Karpas-422 (cell line): ENCODE measurements around the gene NECAP2. TPM values are rescaled to one million over a fixed set of nuclear protein-coding genes. Genes with fewer than 3 reads are reported as not detected.

ENCODE experiments used
- DNase-seq: peaks from one replicate; pipeline ENCODE4 v3.0.0-alpha.2; 2015
- H2AFZ ChIP-seq: fragments of 200-600 bp; sonication (generic); 2 replicates; pipeline ENCODE4 v1.6.1; 2014; ENCODE audit warnings: antibody characterized with exemption, low read length, mixed read lengths
- H3K27ac ChIP-seq: fragments of 200-600 bp; sonication (generic); 2 replicates; pipeline ENCODE4 v1.5.1; 2014; ENCODE audit warnings: mild to moderate bottlenecking, low read length, moderate library complexity
- H3K27me3 ChIP-seq: fragments of 200-600 bp; sonication (generic); 2 replicates; pipeline ENCODE4 v1.6.1; 2014; ENCODE audit warnings: low read length, mixed read lengths
- H3K36me3 ChIP-seq: fragments of 200-600 bp; sonication (generic); 2 replicates; pipeline ENCODE4 v1.6.1; 2014; ENCODE audit warnings: low read length, mixed read lengths; ENCODE audit not compliant: insufficient read depth
- H3K4me1 ChIP-seq: fragments of 200-600 bp; sonication (generic); 2 replicates; pipeline ENCODE4 v1.6.1; 2014; ENCODE audit warnings: mild to moderate bottlenecking, low read length, mixed read lengths
- H3K4me2 ChIP-seq: fragments of 200-600 bp; sonication (generic); 2 replicates; pipeline ENCODE4 v1.6.1; 2014; ENCODE audit warnings: low read length, low read depth, mild to moderate bottlenecking; ENCODE audit not compliant: poor library complexity, severe bottlenecking
- H3K4me3 ChIP-seq: fragments of 200-600 bp; sonication (generic); 2 replicates; pipeline ENCODE4 v1.5.1; 2014; ENCODE audit warnings: mild to moderate bottlenecking, antibody characterized with exemption, low read length, mixed read lengths
- H3K79me2 ChIP-seq: fragments of 200-600 bp; sonication (generic); 2 replicates; pipeline ENCODE4 v1.6.1; 2014; ENCODE audit warnings: mild to moderate bottlenecking, low read length, mixed read lengths
- H3K9ac ChIP-seq: fragments of 200-600 bp; sonication (generic); 2 replicates; pipeline ENCODE4 v1.6.0; 2014; ENCODE audit warnings: low read length
- H3K9me2 ChIP-seq: fragments of 200-600 bp; sonication (generic), shearing (Covaris generic); replicated peaks from 2 replicates; pipeline ENCODE4 v1.6.0; 2014; ENCODE audit warnings: mild to moderate bottlenecking, low read length, moderate library complexity; ENCODE audit not compliant: insufficient read depth
- H3K9me3 ChIP-seq: fragments of 300-700, 200-600 bp; sonication (generic); 2 replicates; pipeline ENCODE4 v1.6.1; 2014; ENCODE audit warnings: low read length, mixed read lengths
- H4K20me1 ChIP-seq: fragments of 200-600 bp; sonication (generic); 2 replicates; pipeline ENCODE4 v1.6.1; 2014; ENCODE audit warnings: mild to moderate bottlenecking, antibody characterized with exemption, low read length, low read depth; ENCODE audit not compliant: insufficient read depth
- total RNA-seq: library from RNA; depleted of rRNA; stranded (reverse); fragments of >200 nt; shearing (Covaris generic); gene quantifications from 2 replicates; pipeline ENCODE4 v1.2.3, GENCODE V29; 2014; ENCODE audit warnings: low replicate concordance

Gene NECAP2
- total RNA-seq, 1 experiment from 2014 or later: 54.9 TPM

GRCh38 chr1:16420424-16421118 is 20.0 kb upstream of the NECAP2 start:
- Histone ChIP-seq H3K36me3 (no peaks in the 10 kb centered on the region), H3K4me3 (no peak overlapping the region), H3K9me3 (no peaks in the 10 kb centered on the region), H3K79me2 (no peaks in the 10 kb centered on the region), H3K9ac (no peak overlapping the region), H3K4me1 (peaks cover 4% of the 10 kb centered on the region), H3K27me3 (no peaks in the 10 kb centered on the region), H3K4me2 (no peak overlapping the region), H2AFZ (no peak overlapping the region), H3K9me2 (no peaks in the 10 kb centered on the region), H3K27ac (no peak overlapping the region), H4K20me1 (no peaks in the 10 kb centered on the region)
- no peak for DNase-seq

GRCh38 chr1:16421201-16421600 is 19.3 kb upstream of the NECAP2 start:
- H3K4me2 ChIP-seq: no peak overlapping the region
- no peaks in the 10 kb centered on the region for H3K9me2 ChIP-seq
- no peak overlapping the region for H3K27ac ChIP-seq
- H3K27me3 ChIP-seq: no peaks in the 10 kb centered on the region
- no peak for DNase-seq
- H4K20me1 ChIP-seq: no peaks in the 10 kb centered on the region
- no peak overlapping the region for H3K9ac ChIP-seq
- H3K79me2 ChIP-seq: no peaks in the 10 kb centered on the region
- no peak overlapping the region for H2AFZ ChIP-seq
- H3K36me3 ChIP-seq: no peaks in the 10 kb centered on the region
- peaks cover 4% of the 10 kb centered on the region for H3K4me1 ChIP-seq
- H3K4me3 ChIP-seq: no peak overlapping the region
- no peaks in the 10 kb centered on the region for H3K9me3 ChIP-seq

- DNase-seq: no peak
- Histone ChIP-seq H3K9me2 (no peaks in the 10 kb centered on the region), H3K9me3 (no peaks in the 10 kb centered on the region), H3K4me3 (no peak overlapping the region), H4K20me1 (no peaks in the 10 kb centered on the region), H3K4me2 (no peak overlapping the region), H3K4me1 (peaks cover 4% of the 10 kb centered on the region), H3K36me3 (no peaks in the 10 kb centered on the region), H2AFZ (no peak overlapping the region), H3K27me3 (no peaks in the 10 kb centered on the region), H3K79me2 (no peaks in the 10 kb centered on the region), H3K9ac (no peak overlapping the region), H3K27ac (no peak overlapping the region)
These were observed 18.5 kb upstream of the NECAP2 start for GRCh38 chr1:16422041-16422440.

- H3K4me2 ChIP-seq: no peak overlapping the region
These were observed 15.1 kb upstream of the NECAP2 start for GRCh38 chr1:16425125-16426025.

GRCh38 chr1:16430606-16431005 is 9.9 kb upstream of the NECAP2 start:
- Histone ChIP-seq H3K27me3 (no peaks in the 10 kb centered on the region), H3K27ac (no peak overlapping the region), H3K9ac (no peak overlapping the region), H3K9me3 (no peaks in the 10 kb centered on the region), H3K79me2 (no peaks in the 10 kb centered on the region), H4K20me1 (no peaks in the 10 kb centered on the region), H3K36me3 (no peaks in the 10 kb centered on the region), H3K9me2 (no peaks in the 10 kb centered on the region; the same call in 1 of the 2 replicates), H3K4me1 (peaks cover 17% of the 10 kb centered on the region), H3K4me2 (peak overlapping the region; percentile 20), H2AFZ (peak overlapping the region; percentile 53; the same call in 1 of the 2 replicates), H3K4me3 (no peak overlapping the region)
- DNase-seq: peak; percentile 65

More at GRCh38 chr1:16425125-16426025, 15.1 kb upstream of the NECAP2 start:
- Histone ChIP-seq H3K4me1 (peaks cover 4% of the 10 kb centered on the region), H3K27me3 (no peaks in the 10 kb centered on the region), H3K79me2 (no peaks in the 10 kb centered on the region), H3K9me3 (no peaks in the 10 kb centered on the region), H2AFZ (no peak overlapping the region), H4K20me1 (no peaks in the 10 kb centered on the region), H3K9me2 (no peaks in the 10 kb centered on the region; the same call in 1 of the 2 replicates), H3K4me3 (no peak overlapping the region), H3K9ac (no peak overlapping the region), H3K27ac (no peak overlapping the region), H3K36me3 (no peaks in the 10 kb centered on the region)
- DNase-seq: no peak

- Histone ChIP-seq H3K79me2 (no peaks in the 10 kb centered on the region), H3K4me2 (peak overlapping the region; percentile 25), H2AFZ (peak overlapping the region; percentile 63), H4K20me1 (no peaks in the 10 kb centered on the region), H3K9ac (peak overlapping the region; percentile 32; the same call in 1 of the 2 replicates), H3K27me3 (no peaks in the 10 kb centered on the region), H3K36me3 (no peaks in the 10 kb centered on the region), H3K4me1 (peaks cover 17% of the 10 kb centered on the region), H3K4me3 (0 out of 2 replicates have a peak overlapping the region, but pooled peaks have one; percentile 9), H3K27ac (no peak overlapping the region), H3K9me2 (no peaks in the 10 kb centered on the region; the same call in 1 of the 2 replicates), H3K9me3 (no peaks in the 10 kb centered on the region)
- peak; percentile 59 for DNase-seq
These were observed 7.5 kb upstream of the NECAP2 start for GRCh38 chr1:16433030-16433429.

GRCh38 chr1:16434007-16434406 is 6.5 kb upstream of the NECAP2 start:
- peaks cover 17% of the 10 kb centered on the region for H3K4me1 ChIP-seq
- no peak overlapping the region for H3K4me3 ChIP-seq
- H3K36me3 ChIP-seq: no peaks in the 10 kb centered on the region
- no peaks in the 10 kb centered on the region for H3K9me3 ChIP-seq
- no peak overlapping the region for H3K4me2 ChIP-seq
- no peaks in the 10 kb centered on the region; the same call in 1 of the 2 replicates for H3K9me2 ChIP-seq
- H3K27me3 ChIP-seq: no peaks in the 10 kb centered on the region
- no peaks in the 10 kb centered on the region for H4K20me1 ChIP-seq
- H3K79me2 ChIP-seq: no peaks in the 10 kb centered on the region
- H3K27ac ChIP-seq: no peak overlapping the region
- DNase-seq: no peak
- H3K9ac ChIP-seq: no peak overlapping the region
- no peak overlapping the region for H2AFZ ChIP-seq

- H3K79me2 ChIP-seq: no peaks in the 10 kb centered on the region
- no peak overlapping the region for H2AFZ ChIP-seq
These were observed 6.0 kb upstream of the NECAP2 start for GRCh38 chr1:16434501-16434900.

More at GRCh38 chr1:16434501-16434900, 6.0 kb upstream of the NECAP2 start:
- Histone ChIP-seq H3K27me3 (no peaks in the 10 kb centered on the region), H3K9me3 (no peaks in the 10 kb centered on the region), H3K4me1 (peaks cover 17% of the 10 kb centered on the region), H3K27ac (no peak overlapping the region), H3K4me3 (no peak overlapping the region), H3K36me3 (no peaks in the 10 kb centered on the region), H3K9ac (no peak overlapping the region), H3K9me2 (no peaks in the 10 kb centered on the region; the same call in 1 of the 2 replicates), H4K20me1 (no peaks in the 10 kb centered on the region), H3K4me2 (no peak overlapping the region)
- no peak for DNase-seq
